Fibroblast of villous mesenchyme (primary cell): Measurements from ENCODE around the gene TNKS1BP1. TPM values are rescaled to one million over a fixed set of nuclear protein-coding genes. Genes with fewer than 3 reads are reported as not detected.

ENCODE experiments used
- DNase-seq: peaks from one replicate; pipeline ENCODE4 v3.0.0-alpha.2; 2010; ENCODE audit warnings: low read depth
- H3K4me3 ChIP-seq: 2 replicates; pipeline ENCODE4 v1.5.1; 2011; ENCODE audit warnings: low read depth, mild to moderate bottlenecking, low read length
- CTCF ChIP-seq: IDR thresholded peaks from 2 replicates; pipeline ENCODE4 v1.5.1; 2012; ENCODE audit warnings: low read depth, mild to moderate bottlenecking, low read length; ENCODE audit not compliant: insufficient read depth
- total RNA-seq: library from RNA; depleted of rRNA; stranded (reverse); fragments of >200 nt; gene quantifications from 2 replicates; pipeline ENCODE4 v1.2.3, GENCODE V29; 2012

TNKS1BP1 gene
- total RNA-seq, result 69.5 and 70.5 TPM in 2 replicates

GRCh38 chr11:57324886-57325734, at the start of gene TNKS1BP1:
Gene TNKS1BP1 (minus strand): TSS chr11:57324952. CDS start chr11:57321885, 3,067 bp downstream.
- no peak for TF ChIP-seq CTCF
- peak; percentile 99 for DNase-seq
- H3K4me3 ChIP-seq, result peak within 1 kb of the TSS; percentile 85

- H3K4me3 ChIP-seq, result no peak overlapping the region
- no peak for TF ChIP-seq CTCF
- no peak for DNase-seq
Observed at GRCh38 chr11:57373146-57373545, 48.4 kb upstream of the TNKS1BP1 start.

GRCh38 chr11:57370941-57371340, 46.2 kb upstream of the TNKS1BP1 start:
- H3K4me3 ChIP-seq, result no peak overlapping the region
- TF ChIP-seq CTCF, result no peak
- DNase-seq, result no peak

- H3K4me3 ChIP-seq, result no peak overlapping the region
- no peak for DNase-seq
- TF ChIP-seq CTCF, result no peak
Observed at GRCh38 chr11:57370251-57370650, 45.5 kb upstream of the TNKS1BP1 start.

- no peak for TF ChIP-seq CTCF
- H3K4me3 ChIP-seq, result no peak overlapping the region
- DNase-seq, result no peak
Observed at GRCh38 chr11:57368845-57369232, 44.1 kb upstream of the TNKS1BP1 start.

- no peak overlapping the region for H3K4me3 ChIP-seq
- DNase-seq, result no peak
- TF ChIP-seq CTCF, result no peak
Observed at GRCh38 chr11:57368106-57368844, 43.5 kb upstream of the TNKS1BP1 start.
